CD14-positive monocyte (primary cell): ENCODE measurements around the gene MYOZ1. TPM values are rescaled to one million over a fixed set of nuclear protein-coding genes. Genes with fewer than 3 reads are reported as not detected.
"Not testable (repeated sequence)": the region's sequence is repeated elsewhere in the genome, so short reads cannot be mapped to it uniquely, and the experiment has no call there.

Source experiments
- DNase-seq, 3 donors: peaks; one replicate each; pipeline ENCODE4 v3.0.0-alpha.2; 2011 to 2022
- H2AFZ ChIP-seq: 2 replicates; pipeline ENCODE4 v1.6.0; 2012; ENCODE audit warnings: mild to moderate bottlenecking, low read depth, low read length, inconsistent platforms; ENCODE audit not compliant: insufficient read depth, poor library complexity, severe bottlenecking
- H3K27ac ChIP-seq, 2 donors: 1 replicate in 1 of 2; 2 replicates in 1 of 2; pipeline ENCODE4 v1.5.1; 2012 to 2013; ENCODE audit warnings: low read length in 2 of 2, control low read depth in 1 of 2, inconsistent platforms in 1 of 2, low read depth in 1 of 2, mild to moderate bottlenecking in 1 of 2
- H3K27me3 ChIP-seq, 2 donors: one replicate each; pipeline versions ENCODE4 v1.6.0 to v1.6.1; 2011 to 2013; ENCODE audit warnings: low read length in 2 of 2; ENCODE audit not compliant: control insufficient read depth in 2 of 2, insufficient read depth in 2 of 2
- H3K36me3 ChIP-seq, 2 donors: replicated peaks in 1 of 2; 1 replicate in 1 of 2; 2 replicates in 1 of 2; pipeline versions ENCODE4 v1.5.1 to v1.6.1; 2012 to 2013; ENCODE audit warnings: low read length in 2 of 2, control low read depth in 1 of 2, inconsistent platforms in 1 of 2, mild to moderate bottlenecking in 1 of 2; ENCODE audit not compliant: insufficient read depth in 2 of 2, control insufficient read depth in 1 of 2
- H3K4me1 ChIP-seq, 2 donors: 1 replicate in 1 of 2; 2 replicates in 1 of 2; pipeline versions ENCODE4 v1.5.1 to v1.6.1; 2012 to 2013; ENCODE audit warnings: low read length in 2 of 2, control low read depth in 1 of 2, inconsistent platforms in 1 of 2, mild to moderate bottlenecking in 1 of 2, moderate library complexity in 1 of 2; ENCODE audit not compliant: insufficient read depth in 2 of 2, control insufficient read depth in 1 of 2
- H3K4me2 ChIP-seq: replicated peaks from 2 replicates; pipeline ENCODE3; 2012; ENCODE audit warnings: low read length, moderate library complexity, mild to moderate bottlenecking; ENCODE audit not compliant: poor library complexity, severe bottlenecking; ENCODE audit errors: extremely low read depth
- H3K4me3 ChIP-seq, 3 experiments: fragments of 200-600 bp in 1 of 3; sonication (generic) in 1 of 3; replicated peaks in 1 of 3; 1 replicate in 2 of 3; 2 replicates in 1 of 3; pipeline ENCODE4 v1.5.1; 2011 to 2013; ENCODE audit warnings: low read length in 3 of 3, mild to moderate bottlenecking in 3 of 3, control low read depth in 2 of 3, low read depth in 2 of 3, inconsistent platforms in 1 of 3, moderate library complexity in 1 of 3
- H3K79me2 ChIP-seq: 2 replicates; pipeline ENCODE4 v1.6.0; 2012; ENCODE audit warnings: mild to moderate bottlenecking, control low read depth, inconsistent platforms, low read length, moderate library complexity; ENCODE audit not compliant: insufficient read depth
- H3K9ac ChIP-seq: 2 replicates; pipeline ENCODE4 v1.6.0; 2017; ENCODE audit warnings: low read length, mild to moderate bottlenecking; ENCODE audit not compliant: insufficient read depth, poor library complexity, severe bottlenecking
- H3K9me3 ChIP-seq, 2 donors: replicated peaks in 1 of 2; 1 replicate in 1 of 2; 2 replicates in 1 of 2; pipeline versions ENCODE4 v1.5.1 to v1.6.1; 2012 to 2013; ENCODE audit warnings: low read length in 2 of 2, control low read depth in 1 of 2; ENCODE audit not compliant: control insufficient read depth in 1 of 2, insufficient read depth in 1 of 2
- H4K20me1 ChIP-seq: 2 replicates; pipeline ENCODE4 v1.6.0; 2012; ENCODE audit warnings: mild to moderate bottlenecking, low read length, control low read depth, moderate library complexity; ENCODE audit not compliant: insufficient read depth
- H3K27ac Mint-ChIP-seq, 7 donors: one replicate each; pipeline ENCODE4 v1.8.0; 2020; ENCODE audit warnings: mild to moderate bottlenecking in 7 of 7, mixed read lengths in 7 of 7, moderate library complexity in 6 of 7, inconsistent platforms in 2 of 7
- H3K27me3 Mint-ChIP-seq, 3 donors: one replicate each; pipeline ENCODE4 v1.8.0; 2021 to 2022; ENCODE audit warnings: low read depth in 3 of 3, mild to moderate bottlenecking in 3 of 3, mixed read lengths in 3 of 3, moderate library complexity in 3 of 3, inconsistent platforms in 1 of 3
- H3K36me3 Mint-ChIP-seq, 2 donors: one replicate each; pipeline ENCODE4 v1.8.0; 2020; ENCODE audit warnings: mixed read lengths in 2 of 2, inconsistent platforms in 1 of 2, mild to moderate bottlenecking in 1 of 2
- H3K4me1 Mint-ChIP-seq: one replicate; pipeline ENCODE4 v1.8.0; 2020; ENCODE audit warnings: mild to moderate bottlenecking, mixed read lengths
- H3K4me3 Mint-ChIP-seq, 2 donors: one replicate each; pipeline ENCODE4 v1.8.0; 2020; ENCODE audit warnings: mild to moderate bottlenecking in 2 of 2, mixed read lengths in 2 of 2, moderate library complexity in 1 of 2
- H3K9me3 Mint-ChIP-seq, 7 donors: one replicate each; pipeline ENCODE4 v1.8.0; 2020 to 2022; ENCODE audit warnings: mixed read lengths in 7 of 7, mild to moderate bottlenecking in 6 of 7, moderate library complexity in 6 of 7, inconsistent platforms in 2 of 7
- CTCF ChIP-seq: fragments of 200-600 bp; IDR thresholded peaks from one replicate; pipeline ENCODE4 v1.8.0; 2022; ENCODE audit warnings: antibody characterized with exemption, mild to moderate bottlenecking
- whole genome bisulfite sequencing: methylation state at CpG from one replicate; pipeline ENCODE4 v1.1.5; 2013; ENCODE audit warnings: missing lambda C conversion rate; ENCODE audit not compliant: insufficient coverage; 5-methylcytosine and 5-hydroxymethylcytosine counted together
- intact Hi-C, 2 donors: fragments of 100-400 bp; cut with micrococcal nuclease; formaldehyde crosslinking; loops; one replicate each; pipeline versions ENCODE4 v1.15.0 to v1.15.1; 2023
- polyA plus RNA-seq, 3 donors: library from polyadenylated mRNA; depleted of rRNA in 1 of 3; unstranded in 2 of 3; stranded (reverse) in 1 of 3; fragments of 300-500 nt in 2 of 3; fragments of >200 nt in 1 of 3; fragmentation: Illumina TruSeq in 2 of 3; gene quantifications; 1 replicate in 2 of 3; 2 replicates in 1 of 3; pipeline ENCODE4 v1.2.3, GENCODE V29; 2012 to 2021

MYOZ1 gene
- polyA plus RNA-seq, 3 donors = not detected

DNA sequence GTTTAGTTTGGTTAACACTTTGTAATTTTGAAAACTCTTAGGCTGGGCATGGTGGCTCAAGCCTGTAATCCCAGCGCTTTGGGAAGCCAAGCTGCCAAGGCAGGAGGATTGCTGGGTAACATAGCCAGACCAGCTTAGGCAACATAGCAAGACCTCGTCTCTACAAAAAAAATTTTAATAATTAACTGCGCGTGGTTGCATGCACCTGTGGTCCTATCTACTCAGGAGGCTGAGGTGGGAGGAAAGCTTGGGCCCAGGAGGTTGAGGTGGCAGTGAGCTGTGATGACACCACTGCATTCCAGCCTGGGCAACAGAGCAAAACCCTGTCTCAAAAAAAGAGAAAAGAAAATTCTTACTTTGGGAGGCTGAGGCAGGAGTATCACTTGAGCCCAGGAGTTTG lies 18.2 kb downstream of the MYOZ1 start:
- H3K9me3 Mint-ChIP-seq = no peaks in the 10 kb centered on the region
- WGBS = 100% methylated on average over 2 of the region's 4 CpGs
- Histone ChIP-seq H3K9ac (no peak overlapping the region), H3K27ac (no peak overlapping the region), H4K20me1 (no peaks in the 10 kb centered on the region), H3K9me3 (no peaks in the 10 kb centered on the region), H2AFZ (no peak overlapping the region), H3K27me3 (no peaks in the 10 kb centered on the region), H3K79me2 (peaks cover 4% of the 10 kb centered on the region), H3K4me1 (peaks cover 16 to 17% of the 10 kb centered on the region in 2 donors), H3K4me2 (no peak overlapping the region), H3K36me3 (no peaks in the 10 kb centered on the region), H3K4me3 (no peak overlapping the region)
- H3K36me3 Mint-ChIP-seq = no peaks in the 10 kb centered on the region
- H3K4me1 Mint-ChIP-seq = peaks cover 14% of the 10 kb centered on the region
- peaks cover 0 to 3% (median 0%) of the 10 kb centered on the region in 3 donors for H3K27me3 Mint-ChIP-seq
- no peak for DNase-seq
- TF ChIP-seq CTCF = no peak
- no peak overlapping the region for H3K27ac Mint-ChIP-seq
- H3K4me3 Mint-ChIP-seq = no peak overlapping the region
- intact Hi-C loops = no loop called here

DNA sequence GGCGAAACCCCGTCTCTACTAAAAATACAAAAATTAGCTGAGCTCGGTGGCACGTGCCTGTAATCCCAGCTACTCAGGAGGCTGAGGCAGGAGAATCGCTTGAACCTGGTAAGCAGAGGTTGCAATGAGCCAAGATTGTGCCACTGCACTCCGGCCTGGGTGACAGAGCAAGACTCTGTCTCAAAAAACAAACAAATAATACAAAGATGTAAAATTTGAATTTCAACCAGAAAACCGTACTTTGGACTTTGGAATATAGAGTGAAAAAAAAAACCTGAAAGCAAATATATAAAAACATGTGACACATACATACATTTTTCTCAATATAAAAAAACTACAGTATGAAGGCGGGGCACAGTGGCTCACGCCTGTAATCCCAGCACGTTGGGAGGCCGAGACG lies 20.3 kb downstream of the MYOZ1 start:
- DNase-seq, H2AFZ ChIP-seq, H3K27ac ChIP-seq, H3K4me1 Mint-ChIP-seq, H3K9me3 Mint-ChIP-seq, H3K9me3 ChIP-seq, H3K27ac Mint-ChIP-seq, H3K27me3 Mint-ChIP-seq, H3K4me2 ChIP-seq, H3K4me1 ChIP-seq, H3K36me3 ChIP-seq, H4K20me1 ChIP-seq, H3K27me3 ChIP-seq, H3K79me2 ChIP-seq, H3K9ac ChIP-seq, H3K4me3 ChIP-seq, H3K4me3 Mint-ChIP-seq, intact Hi-C loops, H3K36me3 Mint-ChIP-seq: not testable (repeated sequence)
- 98% methylated on average over 5 of the region's 12 CpGs for WGBS

- H3K27ac ChIP-seq, H3K79me2 ChIP-seq, H3K4me1 ChIP-seq, H3K36me3 Mint-ChIP-seq, H4K20me1 ChIP-seq, H3K36me3 ChIP-seq, H3K9me3 ChIP-seq, H3K4me1 Mint-ChIP-seq, H3K27ac Mint-ChIP-seq, intact Hi-C loops, H3K4me3 ChIP-seq, H3K27me3 ChIP-seq, H3K9ac ChIP-seq, DNase-seq, H3K27me3 Mint-ChIP-seq, H3K4me2 ChIP-seq, H3K4me3 Mint-ChIP-seq, H3K9me3 Mint-ChIP-seq, H2AFZ ChIP-seq: not testable (repeated sequence)
- WGBS = 96% methylated on average over 7 of the region's 8 CpGs
Measured at GRCh38 chr10:73617143-73617542, 24.1 kb downstream of the MYOZ1 start.
